Measurements from ENCODE around the gene D2HGDH. TPM values are rescaled to one million over a fixed set of nuclear protein-coding genes. Genes with fewer than 3 reads are reported as not detected.

The D2HGDH gene
- total and polyA plus RNA-seq, 2 of the 8 experiments (the other 6 are each of a cell fraction or from before 2014, with no cell fraction given) = 3.4 to 8.1 TPM

GRCh38 chr2:241802421-241803318, 68.2 kb downstream of the D2HGDH start:
- Histone ChIP-seq H2AFZ (ENCODE audit: low read length) (no peak overlapping the region), H3K27ac (ENCODE audit: low read depth, low read length) (no peak overlapping the region), H2AK5ac (ENCODE audit: low read depth, low read length) (no peak overlapping the region; the same call in 1 of the 2 replicates), H4K91ac (replicated peaks; ENCODE audit: insufficient read length, low read length) (no peak overlapping the region), H2BK5ac (ENCODE audit: low read depth, low read length) (peak overlapping the region; percentile 52; the same call in 1 of the 2 replicates), H3K27me3 (replicated peaks in 1 of 4; ENCODE audit: control insufficient read depth in 3 of 4, extremely low read depth in 1 of 4, insufficient read depth in 3 of 4, low read length in 3 of 4) (peaks cover 0 to 23% (median 6%) of the 10 kb centered on the region in 4 experiments; a peak in 4 of 7 replicates), H3K23me2 (ENCODE audit: low read depth, low read length) (0 out of 2 replicates have a peak, but pooled peaks cover 2% of the 10 kb centered on the region), H2BK15ac (ENCODE audit: low read length) (peak overlapping the region; percentile 61; the same call in 1 of the 2 replicates), H4K5ac (ENCODE audit: insufficient read length, low read depth, low read length) (no peak overlapping the region), H3K79me2 (ENCODE audit: control insufficient read depth in 1 of 2, insufficient read depth in 2 of 2, low read length in 2 of 2) (no peaks in the 10 kb centered on the region), H3K18ac (ENCODE audit: extremely low read depth, low read length) (no peak overlapping the region), H3K14ac (ENCODE audit: insufficient read length) (no peak overlapping the region), H3K4me1 (replicated peaks in 1 of 4; ENCODE audit: control insufficient read depth in 3 of 4, insufficient read depth in 4 of 4, low read length in 3 of 4) (peaks cover 4 to 21% (median 8%) of the 10 kb centered on the region in 4 experiments), H4K8ac (ENCODE audit: extremely low read depth, insufficient read depth, low read length) (peak overlapping the region; percentile 68), H4K20me1 (replicated peaks in 1 of 2; ENCODE audit: control insufficient read depth in 1 of 2, insufficient read depth in 2 of 2, low read length in 2 of 2) (no peaks in the 10 kb centered on the region), H3K56ac (replicated peaks; ENCODE audit: insufficient read length, low read depth, low read length) (no peak overlapping the region), H2BK20ac (ENCODE audit: low read length) (no peak overlapping the region; the same call in 1 of the 2 replicates), H3K36me3 (ENCODE audit: control insufficient read depth in 2 of 4, insufficient read depth in 4 of 4, low read length in 3 of 4) (no peaks in the 10 kb centered on the region), H2BK120ac (replicated peaks; ENCODE audit: low read depth, low read length) (no peak overlapping the region), H3K9ac (replicated peaks in 1 of 4; ENCODE audit: extremely low read depth in 1 of 4, low read depth in 3 of 4, low read length in 3 of 4) (no peak overlapping the region), H3K4me3 (ENCODE audit: extremely low read depth in 1 of 4, insufficient read depth in 2 of 4, low read depth in 3 of 4, low read length in 4 of 4) (no peak overlapping the region), H3K79me1 (ENCODE audit: low read depth, low read length) (no peaks in the 10 kb centered on the region), H3K4me2 (ENCODE audit: insufficient read depth in 1 of 2, low read depth in 2 of 2, low read length in 2 of 2) (peak overlapping the region in 1 of 2 experiments; percentile 39; a peak in 3 of 4 replicates), H3K9me3 (ENCODE audit: insufficient read depth in 2 of 2, low read depth in 1 of 2, low read length in 1 of 2) (no peaks in the 10 kb centered on the region), H3K23ac (ENCODE audit: insufficient read length) (no peak overlapping the region), H2BK12ac (ENCODE audit: low read depth, low read length) (peak overlapping the region; percentile 84; the same call in 1 of the 2 replicates), H3K4ac (replicated peaks; ENCODE audit: insufficient read length, low read depth, low read length) (no peak overlapping the region)
- no peak for DNase-seq (ENCODE audit: low read depth in 1 of 2, low spot score in 2 of 2)
- 93% methylated on average over 12 of the region's 32 CpGs; no CpG with 5 or more reads in 1 of the 2 experiments for WGBS, 2 experiments (ENCODE audit: extremely low coverage in 1 of 2, insufficient coverage in 1 of 2, insufficient read length in 1 of 2, insufficient replicate concordance in 2 of 2, low coverage in 1 of 2, low lambda C conversion rate in 2 of 2, missing lambda C conversion rate in 1 of 2)
- no peak for FAIRE-seq
- POLR2A ChIA-PET (ENCODE audit: partially characterized antibody) = interaction anchor here (1.0 to 1.4 kb wide), 2 partner anchors 40 to 76 kb away, joined by 3 read pairs; no protein-coding TSS in a partner anchor
- CTCF ChIA-PET (ENCODE audit: partially characterized antibody) = no interaction called here
- TF ChIP-seq CEBPB (IDR thresholded peaks at IDR 0.05; ENCODE audit: low read depth, low read length) (no peak), RBBP5 (IDR thresholded peaks at IDR 0.05; ENCODE audit: borderline replicate concordance, low read depth, low read length) (no peak), CHD1 (IDR thresholded peaks at IDR 0.05; ENCODE audit: low read depth, low read length) (no peak)
